ENCODE results near the gene PSMB10.
A peak's percentile ranks its signal among the peaks of the same experiment; 100 is the strongest.

Gene PSMB10

GRCh38 chr16:67885976-67886375 is 50.7 kb downstream of the PSMB10 start:
- DNase-seq = no peak

GRCh38 chr16:67885545-67885944 is 51.1 kb downstream of the PSMB10 start:
- no peak for DNase-seq

- DNase-seq = peak; percentile 78
Observed at GRCh38 chr16:67884684-67885083, 52.0 kb downstream of the PSMB10 start, which contains the start of gene NRN1L. Gene NRN1L (plus strand): TSS chr16:67884885. CDS start chr16:67884904, 19 bp downstream.
